Measurements from ENCODE around the gene ZBTB45. TPM values are rescaled to one million over a fixed set of nuclear protein-coding genes. Genes with fewer than 3 reads are reported as not detected.

Gene ZBTB45
- total and polyA plus RNA-seq, 8 donors: 4.3 to 9.3 (median 6.3) TPM

DNA sequence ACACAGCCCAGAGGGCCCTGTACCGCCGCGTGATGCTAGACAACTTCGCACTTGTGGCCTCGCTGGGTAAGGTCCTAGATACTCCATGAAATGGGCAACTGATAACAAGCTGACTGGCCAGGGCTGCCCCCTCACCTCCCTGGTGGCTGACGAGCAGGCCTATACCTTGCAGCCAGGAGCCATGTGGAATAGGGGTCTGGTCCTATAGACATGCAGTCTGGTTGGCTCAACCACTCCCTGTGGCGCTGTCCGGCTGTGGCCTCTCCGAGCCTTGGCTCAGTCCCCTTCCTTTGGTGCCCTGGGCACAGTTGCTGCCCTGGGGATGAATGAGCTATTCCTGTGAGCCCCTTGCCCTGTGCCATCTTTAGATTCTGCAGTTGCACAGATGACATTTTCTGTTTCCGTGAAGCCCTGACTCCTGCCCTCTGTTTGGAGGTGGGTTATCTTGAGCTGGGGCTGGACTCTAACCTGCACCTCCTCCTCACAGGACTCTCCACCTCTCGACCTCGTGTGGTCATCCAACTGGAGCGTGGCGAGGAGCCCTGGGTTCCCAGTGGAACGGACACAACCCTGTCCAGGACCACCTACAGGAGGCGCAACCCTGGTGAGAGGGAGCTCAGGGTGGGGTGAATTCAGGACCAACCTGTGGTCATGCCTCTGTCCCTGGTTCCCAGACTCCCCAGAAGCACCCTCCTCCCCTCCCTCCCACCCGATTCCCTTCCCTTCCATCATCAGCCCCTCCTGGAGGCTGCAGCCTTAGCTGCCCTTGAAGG, 50.2 kb downstream of the ZBTB45 start:
- 90 to 93% methylated on average over 17 of the region's 17 CpGs for WGBS, 2 donors
- TF ChIP-seq, protein P1, sequence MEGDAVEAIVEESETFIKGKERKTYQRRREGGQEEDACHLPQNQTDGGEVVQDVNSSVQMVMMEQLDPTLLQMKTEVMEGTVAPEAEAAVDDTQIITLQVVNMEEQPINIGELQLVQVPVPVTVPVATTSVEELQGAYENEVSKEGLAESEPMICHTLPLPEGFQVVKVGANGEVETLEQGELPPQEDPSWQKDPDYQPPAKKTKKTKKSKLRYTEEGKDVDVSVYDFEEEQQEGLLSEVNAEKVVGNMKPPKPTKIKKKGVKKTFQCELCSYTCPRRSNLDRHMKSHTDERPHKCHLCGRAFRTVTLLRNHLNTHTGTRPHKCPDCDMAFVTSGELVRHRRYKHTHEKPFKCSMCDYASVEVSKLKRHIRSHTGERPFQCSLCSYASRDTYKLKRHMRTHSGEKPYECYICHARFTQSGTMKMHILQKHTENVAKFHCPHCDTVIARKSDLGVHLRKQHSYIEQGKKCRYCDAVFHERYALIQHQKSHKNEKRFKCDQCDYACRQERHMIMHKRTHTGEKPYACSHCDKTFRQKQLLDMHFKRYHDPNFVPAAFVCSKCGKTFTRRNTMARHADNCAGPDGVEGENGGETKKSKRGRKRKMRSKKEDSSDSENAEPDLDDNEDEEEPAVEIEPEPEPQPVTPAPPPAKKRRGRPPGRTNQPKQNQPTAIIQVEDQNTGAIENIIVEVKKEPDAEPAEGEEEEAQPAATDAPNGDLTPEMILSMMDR (IDR thresholded peaks at IDR 0.05): no peak
- DNase-seq (no peak), FAIRE-seq (no peak), ATAC-seq (no peak)
- Histone ChIP-seq H3K27ac (no peak overlapping the region), H3K9me3 (no peaks in the 10 kb centered on the region), H3K4me3 (no peak overlapping the region), H3K4me1 (peaks cover 0 to 5% (median 0%) of the 10 kb centered on the region in 3 donors), H3K27me3 (no peaks in the 10 kb centered on the region), H3K36me3 (peaks cover 0 to 9% (median 8%) of the 10 kb centered on the region in 3 donors)
- intact Hi-C loops (cut with DNase I): no loop called here

DNA sequence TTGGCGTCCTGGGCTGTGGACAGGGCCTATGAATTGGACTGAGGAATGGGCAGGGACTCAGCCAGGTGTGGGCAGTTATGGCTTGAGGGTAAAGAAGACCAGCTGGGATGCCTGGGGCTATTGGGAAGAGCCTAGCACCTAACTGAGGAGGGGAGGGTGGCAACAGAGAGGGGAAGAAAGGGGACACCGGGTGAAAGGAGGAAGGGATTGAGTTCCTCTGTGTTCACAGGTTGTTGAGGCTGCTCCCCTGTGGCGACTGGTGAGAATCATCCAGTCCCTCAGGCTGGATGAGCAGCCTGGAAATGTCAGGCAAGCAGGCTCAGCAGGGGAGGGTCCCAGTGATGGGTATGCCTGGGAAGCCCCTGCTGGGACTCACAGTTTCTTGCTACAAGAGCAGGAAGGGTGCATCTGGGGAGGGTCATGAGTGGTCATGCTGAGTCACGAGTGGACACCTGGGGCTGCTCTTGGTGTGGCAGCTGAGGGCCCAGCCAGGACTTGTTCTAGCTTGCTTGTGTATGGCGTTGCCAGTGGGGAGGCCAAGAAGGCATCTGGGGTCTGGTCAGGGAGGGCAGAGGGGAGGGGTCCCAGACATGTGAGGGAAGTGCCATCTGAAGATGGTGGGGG, 51.3 kb downstream of the ZBTB45 start:
- Histone ChIP-seq H3K27ac (no peak overlapping the region), H3K36me3 (peaks cover 0 to 9% (median 8%) of the 10 kb centered on the region in 3 donors), H3K9me3 (no peaks in the 10 kb centered on the region), H3K4me1 (peaks cover 0 to 5% (median 0%) of the 10 kb centered on the region in 3 donors), H3K4me3 (no peak overlapping the region), H3K27me3 (no peaks in the 10 kb centered on the region)
- FAIRE-seq (no peak), ATAC-seq (no peak), DNase-seq (no peak)
- intact Hi-C loops (cut with DNase I): no loop called here
- TF ChIP-seq, protein P1 (IDR thresholded peaks at IDR 0.05): no peak
- WGBS, 2 donors: 47 to 51% methylated on average over 5 of the region's 5 CpGs

DNA sequence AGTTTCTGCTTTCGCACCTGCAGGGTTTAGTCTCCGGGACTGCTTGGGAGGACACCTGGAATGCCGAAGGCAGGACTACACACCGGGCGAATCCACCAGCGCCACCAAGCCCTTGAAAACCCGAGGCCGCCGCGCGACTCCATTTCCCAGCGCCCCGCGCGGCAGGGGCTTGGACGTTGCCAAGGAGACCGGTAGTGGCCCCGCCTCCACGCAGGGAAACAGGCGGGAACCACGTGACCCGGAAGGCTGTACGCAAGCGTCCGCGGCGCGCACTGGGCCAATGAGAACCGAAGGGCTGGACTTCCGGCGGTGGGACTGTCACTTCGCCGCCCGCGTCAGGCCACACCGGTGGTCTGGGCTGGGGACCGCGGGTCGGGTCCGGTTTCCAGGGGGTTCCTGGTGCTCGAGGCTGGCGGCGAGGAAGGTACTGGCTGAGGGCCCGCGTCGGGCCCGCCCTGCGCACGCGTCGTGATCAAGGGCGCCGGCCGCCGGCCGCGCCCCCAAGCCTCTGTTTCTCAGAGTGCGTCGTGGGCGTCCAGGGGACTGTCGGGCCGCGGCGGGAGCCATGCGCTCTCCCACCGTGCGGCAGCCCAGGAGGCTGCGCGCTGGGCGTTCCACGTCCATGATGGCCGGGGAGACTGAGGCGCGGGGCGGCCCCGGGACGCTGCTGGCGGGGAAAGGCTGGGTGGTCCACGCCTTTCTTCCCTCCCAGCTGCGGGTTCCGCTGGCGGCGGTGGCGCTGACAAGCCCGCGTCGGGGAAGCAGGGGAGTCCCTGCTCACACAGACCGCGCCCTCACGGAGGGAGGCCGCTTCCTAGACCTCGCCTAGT, 52.6 kb downstream of the ZBTB45 start, which contains the start of gene ZNF324:
TSS of gene ZNF324 (plus strand) at position 321 of the 830 bp plus-strand sequence. CDS start 2,106 bp downstream, outside the sequence.
- Histone ChIP-seq H3K9me3 (no peaks in the 10 kb centered on the region), H3K4me3 (peak within 1 kb of the TSS; percentile 96 to 100 (median 98)), H3K36me3 (peaks cover 0 to 5% (median 3%) of the 10 kb centered on the region in 3 donors), H3K27ac (peak within 1 kb of the TSS in 3 of 4 donors; percentile 47 to 57 (median 54)), H3K27me3 (no peaks in the 10 kb centered on the region), H3K4me1 (peaks cover 0 to 5% (median 0%) of the 10 kb centered on the region in 3 donors)
- 0 to 1% methylated on average over 71 to 92 of the region's 92 CpGs for WGBS, 2 donors
- intact Hi-C loops (cut with DNase I): no loop called here
- peak; percentile 97 to 99 (median 98) for ATAC-seq
- TF ChIP-seq, protein P1 (IDR thresholded peaks at IDR 0.05): no peak
- peak; percentile 29 for FAIRE-seq
- DNase-seq: peak; percentile 97 to 99 (median 98)

DNA sequence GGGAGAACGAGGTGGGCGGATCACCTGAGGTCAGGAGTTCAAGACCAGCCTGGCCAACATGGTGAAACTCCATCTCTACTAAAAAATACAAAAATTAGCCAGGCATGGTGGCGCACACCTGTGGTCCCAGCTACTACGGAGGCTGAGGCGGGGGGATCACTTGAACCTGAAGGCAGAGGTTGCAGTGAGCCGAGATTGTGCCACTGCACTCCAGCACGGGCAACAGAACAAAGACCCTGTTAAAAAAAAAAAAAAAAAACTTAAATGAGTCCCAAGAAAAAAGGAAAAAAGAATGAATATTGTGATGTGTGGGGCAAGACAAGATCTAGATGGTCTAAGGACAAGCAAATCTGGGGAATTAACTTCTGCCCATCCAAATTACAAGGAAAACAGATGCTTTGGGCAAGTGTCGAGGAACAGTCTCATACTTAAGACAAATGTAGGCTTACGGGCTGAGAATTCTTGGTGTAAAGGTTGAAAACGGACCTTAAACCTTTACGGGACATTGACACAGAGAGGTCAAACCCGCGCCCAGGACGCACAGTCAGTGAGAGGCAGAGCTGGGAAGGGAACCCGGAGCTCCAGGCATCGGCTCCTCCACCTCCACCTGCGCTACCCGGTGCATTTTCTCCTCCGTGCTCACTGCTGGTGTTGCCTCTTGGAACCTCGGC, 53.4 kb downstream of the ZBTB45 start:
- no peak for DNase-seq
- ATAC-seq: peak; percentile 39 to 54 (median 52)
- intact Hi-C loops (cut with DNase I): no loop called here
- H3K27ac ChIP-seq: peak overlapping the region in 1 of 4 donors; percentile 54
- H3K4me3 ChIP-seq: peak overlapping the region; percentile 96 to 100 (median 98)
- TF ChIP-seq, protein P1 (IDR thresholded peaks at IDR 0.05): no peak
- FAIRE-seq: no peak
- no peaks in the 10 kb centered on the region for H3K9me3 ChIP-seq
- H3K27me3 ChIP-seq: no peaks in the 10 kb centered on the region
- H3K36me3 ChIP-seq: peaks cover 0 to 3% (median 0%) of the 10 kb centered on the region in 3 donors
- peaks cover 0 to 5% (median 0%) of the 10 kb centered on the region in 3 donors for H3K4me1 ChIP-seq
- 31 to 33% methylated on average over 20 of the region's 20 CpGs for WGBS, 2 donors

Small RNA genes lying within 50 kb of the gene (microRNA-seq; reads per million reads assigned to microRNA genes)
- gene MIR6807: 0 reads per million in 2 donors

Other genes starting within 250 kb of the ZBTB45 start
- gene ZNF8, start 240.9 kb downstream of the ZBTB45 start, total RNA-seq: 1 to 10 TPM; 1.6 to 3.6 (median 2.0) TPM
- gene ZNF8, start 240.9 kb downstream of the ZBTB45 start, polyA plus RNA-seq: 1 to 10 TPM; 1.4 to 1.5 TPM
- 10 to 100 TPM in 5 of 6 donors, 1 to 10 TPM in 1; 8.6 to 17.6 (median 14.0) TPM for gene ERVK3-1, start 214.4 kb downstream of the ZBTB45 start, total RNA-seq
- 10 to 100 TPM; 21.0 to 41.6 TPM for gene ERVK3-1, start 214.4 kb downstream of the ZBTB45 start, polyA plus RNA-seq
- gene ZSCAN22, start 192.8 kb downstream of the ZBTB45 start, total RNA-seq: 1 to 10 TPM in 4 of 6 donors, under 1 TPM in 2; 0.97 to 2.5 (median 1.6) TPM
- gene ZSCAN22, start 192.8 kb downstream of the ZBTB45 start, polyA plus RNA-seq: under 1 TPM; 0.65 to 0.87 TPM
- 10 to 100 TPM in 1 of 6 donors, 1 to 10 TPM in 5; 3.3 to 10.6 (median 5.9) TPM for gene A1BG, start 166.3 kb downstream of the ZBTB45 start, total RNA-seq
- 10 to 100 TPM; 22.3 to 49.0 TPM for gene A1BG, start 166.3 kb downstream of the ZBTB45 start, polyA plus RNA-seq
- gene ZNF497, start 157.1 kb downstream of the ZBTB45 start, total RNA-seq: 1 to 10 TPM in 5 of 6 donors, under 1 TPM in 1; 0.95 to 2.0 (median 1.4) TPM
- 1 to 10 TPM; 4.7 to 5.3 TPM for gene ZNF497, start 157.1 kb downstream of the ZBTB45 start, polyA plus RNA-seq
- gene ZNF837, start 138.8 kb downstream of the ZBTB45 start, total RNA-seq: 1 to 10 TPM; 1.1 to 1.9 (median 1.7) TPM
- 1 to 10 TPM; 3.1 to 3.8 TPM for gene ZNF837, start 138.8 kb downstream of the ZBTB45 start, polyA plus RNA-seq
- gene RPS5, start 132.5 kb downstream of the ZBTB45 start, total RNA-seq: 1,000 to 10,000 TPM in 2 of 6 donors, 100 to 1,000 TPM in 4; 637 to 1,373 (median 887) TPM
- gene RPS5, start 132.5 kb downstream of the ZBTB45 start, polyA plus RNA-seq: 100 to 1,000 TPM; 699 to 891 TPM
- not detected for gene RNF225, start 124.2 kb downstream of the ZBTB45 start, total RNA-seq
- gene RNF225, start 124.2 kb downstream of the ZBTB45 start, polyA plus RNA-seq: not detected
- 1 to 10 TPM; 4.3 to 8.5 (median 5.1) TPM for gene ZNF584, start 111.2 kb downstream of the ZBTB45 start, total RNA-seq
- 1 to 10 TPM; 4.1 to 6.5 TPM for gene ZNF584, start 111.2 kb downstream of the ZBTB45 start, polyA plus RNA-seq
- 1 to 10 TPM; 1.4 to 6.1 (median 2.1) TPM for gene ZNF132, start 79.7 kb downstream of the ZBTB45 start, total RNA-seq
- gene ZNF132, start 79.7 kb downstream of the ZBTB45 start, polyA plus RNA-seq: 1 to 10 TPM; 1.1 to 2.0 TPM
- gene ZNF324B, start 68.2 kb downstream of the ZBTB45 start, total RNA-seq: 1 to 10 TPM; 3.5 to 5.6 (median 4.2) TPM
- 1 to 10 TPM; 3.0 to 4.5 TPM for gene ZNF324B, start 68.2 kb downstream of the ZBTB45 start, polyA plus RNA-seq
- gene ZNF324, start 52.7 kb downstream of the ZBTB45 start, total RNA-seq: 1 to 10 TPM; 4.2 to 7.3 (median 6.3) TPM
- gene ZNF324, start 52.7 kb downstream of the ZBTB45 start, polyA plus RNA-seq: 1 to 10 TPM; 3.5 to 5.5 TPM
- gene ZNF446, start 43.5 kb downstream of the ZBTB45 start, total RNA-seq: 1 to 10 TPM; 4.4 to 6.6 (median 5.1) TPM
- 10 to 100 TPM; 19.9 to 23.6 TPM for gene ZNF446, start 43.5 kb downstream of the ZBTB45 start, polyA plus RNA-seq
- gene SLC27A5, start 7.8 kb downstream of the ZBTB45 start, total RNA-seq: 1 to 10 TPM; 3.0 to 6.7 (median 5.0) TPM
- 10 to 100 TPM; 12.8 to 15.6 TPM for gene SLC27A5, start 7.8 kb downstream of the ZBTB45 start, polyA plus RNA-seq
- gene TRIM28, start 24.3 kb upstream of the ZBTB45 start, total RNA-seq: 100 to 1,000 TPM; 128 to 212 (median 174) TPM
- 100 to 1,000 TPM; 189 to 208 TPM for gene TRIM28, start 24.3 kb upstream of the ZBTB45 start, polyA plus RNA-seq
- 10 to 100 TPM; 45.8 to 68.0 (median 58.4) TPM for gene CHMP2A, start 35.3 kb upstream of the ZBTB45 start, total RNA-seq
- gene CHMP2A, start 35.3 kb upstream of the ZBTB45 start, polyA plus RNA-seq: 100 to 1,000 TPM; 108 to 118 TPM
- 10 to 100 TPM; 23.0 to 30.1 (median 25.3) TPM for gene UBE2M, start 38.8 kb upstream of the ZBTB45 start, total RNA-seq
- 10 to 100 TPM; 22.0 to 33.0 TPM for gene UBE2M, start 38.8 kb upstream of the ZBTB45 start, polyA plus RNA-seq
- gene MZF1, start 53.5 kb upstream of the ZBTB45 start, total RNA-seq: 10 to 100 TPM in 5 of 6 donors, 1 to 10 TPM in 1; 9.8 to 25.0 (median 11.6) TPM
- gene MZF1, start 53.5 kb upstream of the ZBTB45 start, polyA plus RNA-seq: 10 to 100 TPM; 53.9 to 70.2 TPM